CD4-positive, alpha-beta T cell treated with Interleukin-17A for 1 hour (primary cell): Measurements from ENCODE around the gene WNT3A.
"Not testable (repeated sequence)": the region's sequence is repeated elsewhere in the genome, so short reads cannot be mapped to it uniquely, and the experiment has no call there.

Experiments
- DNase-seq: peaks from one replicate; pipeline ENCODE4 v3.0.0-alpha.2; 2020

The WNT3A gene

GRCh38 chr1:228013131-228013934 lies 6.5 kb downstream of the WNT3A start:
- no peak for DNase-seq

- no peak for DNase-seq
Measured at GRCh38 chr1:228013935-228014930, 7.4 kb downstream of the WNT3A start.

- DNase-seq, result no peak
Measured at GRCh38 chr1:228015276-228016180, 8.7 kb downstream of the WNT3A start.

- no peak for DNase-seq
Measured at GRCh38 chr1:228016181-228016510, 9.3 kb downstream of the WNT3A start.

- no peak for DNase-seq
Measured at GRCh38 chr1:228016653-228017355, 10.0 kb downstream of the WNT3A start.

- no peak for DNase-seq
Measured at GRCh38 chr1:228017356-228018124, 10.7 kb downstream of the WNT3A start.

- DNase-seq, result no peak
Measured at GRCh38 chr1:228018125-228018398, 11.3 kb downstream of the WNT3A start.

GRCh38 chr1:228018961-228019721 lies 12.3 kb downstream of the WNT3A start:
- no peak for DNase-seq

GRCh38 chr1:228019722-228020083 lies 12.9 kb downstream of the WNT3A start:
- not testable (repeated sequence) for DNase-seq

GRCh38 chr1:228020686-228021354 lies 14.0 kb downstream of the WNT3A start:
- DNase-seq, result no peak

GRCh38 chr1:228021355-228022030 lies 14.7 kb downstream of the WNT3A start:
- DNase-seq, result no peak

GRCh38 chr1:228022571-228023293 lies 15.9 kb downstream of the WNT3A start:
- DNase-seq, result no peak

GRCh38 chr1:228023294-228023639 lies 16.5 kb downstream of the WNT3A start:
- no peak for DNase-seq

- no peak for DNase-seq
Measured at GRCh38 chr1:228029281-228029680, 22.5 kb downstream of the WNT3A start.

GRCh38 chr1:228030451-228031201 lies 23.8 kb downstream of the WNT3A start:
- no peak for DNase-seq

- DNase-seq, result no peak
Measured at GRCh38 chr1:228031276-228031995, 24.6 kb downstream of the WNT3A start.

- no peak for DNase-seq
Measured at GRCh38 chr1:228032041-228032440, 25.2 kb downstream of the WNT3A start.

- no peak for DNase-seq
Measured at GRCh38 chr1:228033376-228033775, 26.6 kb downstream of the WNT3A start.
